GM12891 (cell line): ENCODE data around the gene C19orf67.

Experiments used
- PAX5 ChIP-seq: IDR thresholded peaks from 2 replicates; pipeline ENCODE4 v1.6.1; 2011; ENCODE audit warnings: low read length, moderate library complexity, mild to moderate bottlenecking; ENCODE audit not compliant: insufficient read depth, severe bottlenecking
- POLR2A ChIP-seq: IDR thresholded peaks from 2 replicates; pipeline ENCODE4 v1.6.1; 2011; ENCODE audit warnings: low read depth, low read length, control low read depth
- POLR2AphosphoS5 ChIP-seq: IDR thresholded peaks from 2 replicates; pipeline ENCODE4 v1.6.1; 2011; ENCODE audit warnings: low read depth, low read length, control low read depth
- POU2F2 ChIP-seq: IDR thresholded peaks from 2 replicates; pipeline ENCODE4 v1.6.1; 2011; ENCODE audit warnings: low read depth, mild to moderate bottlenecking, control low read depth, low read length, moderate library complexity
- SPI1 ChIP-seq: IDR thresholded peaks from 2 replicates; pipeline ENCODE4 v1.6.1; 2011; ENCODE audit warnings: low read depth, low read length, control low read depth
- TAF1 ChIP-seq: IDR thresholded peaks from 2 replicates; pipeline ENCODE4 v1.6.1; 2011; ENCODE audit warnings: low read depth, low read length, control low read depth

GRCh38 chr19:14056069-14056666 is 29.4 kb downstream of the C19orf67 start:
- no peak for TF ChIP-seq POLR2A
- TF ChIP-seq POLR2AphosphoS5 = no peak
- TF ChIP-seq SPI1 = no peak
- TF ChIP-seq TAF1 = no peak
- no peak for TF ChIP-seq POU2F2
- TF ChIP-seq PAX5 = no peak
